Measurements from ENCODE around the gene IFNA14. TPM values are rescaled to one million over a fixed set of nuclear protein-coding genes. Genes with fewer than 3 reads are reported as not detected.
"Not testable (repeated sequence)": the region's sequence is repeated elsewhere in the genome, so short reads cannot be mapped to it uniquely, and the experiment has no call there.

IFNA14 gene
- total RNA-seq, 1 donor from 2014 or later = not detected

GRCh38 chr9:21210782-21211181 lies 29.0 kb downstream of the IFNA14 start:
- H3K9me3 Mint-ChIP-seq (ENCODE audit: unreplicated experiment); H3K36me3 Mint-ChIP-seq (ENCODE audit: low read depth, unreplicated experiment); H3K27me3 Mint-ChIP-seq (ENCODE audit: unreplicated experiment); H3K4me1 Mint-ChIP-seq (ENCODE audit: unreplicated experiment); H3K27ac Mint-ChIP-seq (ENCODE audit: unreplicated experiment); DNase-seq (ENCODE audit: low spot score); H3K4me3 Mint-ChIP-seq (ENCODE audit: unreplicated experiment): not testable (repeated sequence)

GRCh38 chr9:21210311-21210710 lies 29.5 kb downstream of the IFNA14 start:
- H3K9me3 Mint-ChIP-seq (ENCODE audit: unreplicated experiment) = no peaks in the 10 kb centered on the region
- peaks cover 4% of the 10 kb centered on the region for H3K27me3 Mint-ChIP-seq (ENCODE audit: unreplicated experiment)
- no peak for TF ChIP-seq CTCF (IDR thresholded peaks at IDR 0.05; ENCODE audit: unreplicated experiment)
- no peak for DNase-seq (ENCODE audit: low spot score)
- no peak overlapping the region for H3K27ac Mint-ChIP-seq (ENCODE audit: unreplicated experiment)
- no peak overlapping the region for H3K4me3 Mint-ChIP-seq (ENCODE audit: unreplicated experiment)
- no peaks in the 10 kb centered on the region for H3K4me1 Mint-ChIP-seq (ENCODE audit: unreplicated experiment)
- no peaks in the 10 kb centered on the region for H3K36me3 Mint-ChIP-seq (ENCODE audit: low read depth, unreplicated experiment)

DNA sequence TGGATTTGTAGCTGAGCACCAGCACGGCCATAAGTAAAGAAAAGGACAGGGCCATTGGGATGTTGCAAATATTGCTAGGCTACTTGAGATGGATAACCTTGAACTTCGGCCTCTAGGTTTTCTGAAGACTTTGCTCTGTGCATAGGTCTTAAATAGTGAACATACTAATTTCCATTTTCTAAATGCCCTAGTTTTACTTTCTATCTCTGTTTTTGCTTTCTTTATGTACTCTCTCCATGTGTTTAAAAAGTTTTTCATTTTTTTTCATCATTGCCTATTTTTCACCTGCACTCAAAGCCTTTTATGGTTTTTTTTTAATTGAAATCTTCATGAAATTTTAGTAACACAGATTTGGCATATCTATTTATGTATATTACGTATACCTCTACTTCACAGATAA lies 32.8 kb downstream of the IFNA14 start, which contains the start of gene IFNA10:
TSS of gene IFNA10 (minus strand) at position 101 of the 400 bp plus-strand sequence. CDS start at position 55, 46 bp downstream.
- not testable (repeated sequence) for H3K4me3 Mint-ChIP-seq (ENCODE audit: unreplicated experiment); H3K4me1 Mint-ChIP-seq (ENCODE audit: unreplicated experiment); H3K27me3 Mint-ChIP-seq (ENCODE audit: unreplicated experiment); H3K36me3 Mint-ChIP-seq (ENCODE audit: low read depth, unreplicated experiment); H3K27ac Mint-ChIP-seq (ENCODE audit: unreplicated experiment); DNase-seq (ENCODE audit: low spot score); H3K9me3 Mint-ChIP-seq (ENCODE audit: unreplicated experiment)

DNA sequence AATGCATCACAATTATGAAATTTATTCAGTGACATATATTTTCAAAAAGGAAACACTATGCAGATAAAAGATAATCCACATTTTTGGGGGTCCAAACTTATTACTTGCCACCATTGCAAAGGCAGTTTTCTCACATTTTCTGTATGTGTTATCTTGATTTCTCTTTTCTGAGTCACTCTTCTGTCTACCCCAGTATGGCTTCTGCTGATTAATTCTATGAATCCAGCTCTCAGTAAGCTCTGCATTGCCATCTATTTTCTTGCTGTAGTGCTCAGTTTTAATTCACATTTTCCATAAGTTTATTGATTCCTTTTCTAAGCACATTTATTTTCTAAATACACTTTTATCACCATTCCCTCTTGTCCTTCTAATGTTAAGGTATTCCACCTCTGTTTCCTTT lies 34.6 kb downstream of the IFNA14 start:
- no peak overlapping the region for H3K27ac Mint-ChIP-seq (ENCODE audit: unreplicated experiment)
- no peak overlapping the region for H3K4me3 Mint-ChIP-seq (ENCODE audit: unreplicated experiment)
- TF ChIP-seq CTCF (IDR thresholded peaks at IDR 0.05; ENCODE audit: unreplicated experiment) = no peak
- no peak for DNase-seq (ENCODE audit: low spot score)
- H3K36me3 Mint-ChIP-seq (ENCODE audit: low read depth, unreplicated experiment) = no peaks in the 10 kb centered on the region
- H3K27me3 Mint-ChIP-seq (ENCODE audit: unreplicated experiment) = no peaks in the 10 kb centered on the region
- H3K4me1 Mint-ChIP-seq (ENCODE audit: unreplicated experiment) = no peaks in the 10 kb centered on the region
- no peaks in the 10 kb centered on the region for H3K9me3 Mint-ChIP-seq (ENCODE audit: unreplicated experiment)

- H3K4me1 Mint-ChIP-seq (ENCODE audit: unreplicated experiment); DNase-seq (ENCODE audit: low spot score); H3K27me3 Mint-ChIP-seq (ENCODE audit: unreplicated experiment); H3K27ac Mint-ChIP-seq (ENCODE audit: unreplicated experiment); H3K36me3 Mint-ChIP-seq (ENCODE audit: low read depth, unreplicated experiment); H3K9me3 Mint-ChIP-seq (ENCODE audit: unreplicated experiment); H3K4me3 Mint-ChIP-seq (ENCODE audit: unreplicated experiment): not testable (repeated sequence)
Observed at GRCh38 chr9:21202105-21202504, 37.7 kb downstream of the IFNA14 start, which contains the start of gene IFNA7. TSS of gene IFNA7 (minus strand) at chr9:21202205. CDS start at chr9:21202165, 40 bp downstream.

DNA sequence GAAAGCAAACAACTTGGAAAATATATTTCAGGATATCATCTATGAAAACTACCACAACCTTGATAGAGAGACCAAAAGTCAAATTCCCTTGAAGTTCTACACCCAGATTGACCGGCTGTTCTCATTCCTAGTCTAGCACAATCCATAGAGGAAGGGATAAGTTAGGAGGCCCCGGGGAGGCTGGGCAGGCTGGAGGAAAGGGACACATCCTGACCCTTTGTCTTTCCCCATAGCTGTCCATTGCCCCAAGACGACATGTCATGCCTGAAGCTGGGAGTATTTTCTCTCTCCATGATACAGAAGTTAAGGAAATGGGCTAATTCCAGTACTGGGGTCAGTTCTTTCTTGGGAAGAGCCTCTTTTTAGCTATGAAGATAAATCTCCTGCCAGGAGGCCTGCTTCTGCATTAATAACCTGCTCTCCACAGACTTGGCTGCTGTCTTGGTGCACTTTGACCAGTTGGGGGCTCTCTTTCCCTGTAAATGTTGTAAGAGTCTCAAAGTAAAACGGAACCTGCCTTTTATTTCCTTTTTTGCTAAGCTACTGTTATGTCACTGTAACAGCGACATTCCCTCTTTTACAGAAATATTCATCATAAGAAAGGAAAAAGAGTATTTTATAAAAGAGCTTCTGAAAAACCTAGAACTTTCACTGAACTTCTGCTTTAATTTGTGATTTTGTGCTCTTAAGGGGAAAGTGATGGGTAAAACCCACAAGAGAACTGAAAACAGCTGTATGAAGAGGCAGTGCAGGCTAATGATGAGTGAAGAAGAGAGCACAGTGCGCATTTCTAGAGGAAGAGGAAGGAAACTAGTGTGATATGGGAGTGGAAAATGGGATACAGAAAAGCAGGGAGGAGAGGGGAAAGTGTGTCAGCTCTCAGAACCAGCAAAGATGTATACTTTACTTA lies 44.7 kb downstream of the IFNA14 start:
- not testable (repeated sequence) for H3K9me3 Mint-ChIP-seq (ENCODE audit: unreplicated experiment); H3K27me3 Mint-ChIP-seq (ENCODE audit: unreplicated experiment); H3K4me3 Mint-ChIP-seq (ENCODE audit: unreplicated experiment); H3K4me1 Mint-ChIP-seq (ENCODE audit: unreplicated experiment); H3K36me3 Mint-ChIP-seq (ENCODE audit: low read depth, unreplicated experiment)
- DNase-seq (ENCODE audit: low spot score) = peak; percentile 56
- peak overlapping the region; percentile 42 for H3K27ac Mint-ChIP-seq (ENCODE audit: unreplicated experiment)
- TF ChIP-seq CTCF (IDR thresholded peaks at IDR 0.05; ENCODE audit: unreplicated experiment) = peak; percentile 46

Other genes with a start within 250 kb of the IFNA14 start
- 5.7 TPM for gene HACD4, start 208.4 kb downstream of the IFNA14 start, total RNA-seq (ENCODE audit: unreplicated experiment)
- not detected for gene IFNB1, start 162.1 kb downstream of the IFNA14 start, total RNA-seq (ENCODE audit: unreplicated experiment)
- not detected for gene IFNW1, start 98.2 kb downstream of the IFNA14 start, total RNA-seq (ENCODE audit: unreplicated experiment)
- gene IFNA21, start 73.3 kb downstream of the IFNA14 start, total RNA-seq (ENCODE audit: unreplicated experiment) = not detected
- gene IFNA4, start 52.4 kb downstream of the IFNA14 start, total RNA-seq (ENCODE audit: unreplicated experiment) = not detected
- not detected for gene IFNA7, start 37.8 kb downstream of the IFNA14 start, total RNA-seq (ENCODE audit: unreplicated experiment)
- gene IFNA10, start 32.9 kb downstream of the IFNA14 start, total RNA-seq (ENCODE audit: unreplicated experiment) = not detected
- not detected for gene IFNA16, start 22.7 kb downstream of the IFNA14 start, total RNA-seq (ENCODE audit: unreplicated experiment)
- gene IFNA17, start 11.8 kb downstream of the IFNA14 start, total RNA-seq (ENCODE audit: unreplicated experiment) = not detected
- not detected for gene IFNA5, start 65.3 kb upstream of the IFNA14 start, total RNA-seq (ENCODE audit: unreplicated experiment)
- 39.5 TPM for gene KLHL9, start 95.4 kb upstream of the IFNA14 start, total RNA-seq (ENCODE audit: unreplicated experiment)
- not detected for gene IFNA6, start 110.9 kb upstream of the IFNA14 start, total RNA-seq (ENCODE audit: unreplicated experiment)
- gene IFNA13, start 128.1 kb upstream of the IFNA14 start, total RNA-seq (ENCODE audit: unreplicated experiment) = not detected
- not detected for gene IFNA2, start 145.4 kb upstream of the IFNA14 start, total RNA-seq (ENCODE audit: unreplicated experiment)
- gene IFNA8, start 169.1 kb upstream of the IFNA14 start, total RNA-seq (ENCODE audit: unreplicated experiment) = not detected
- not detected for gene IFNA1, start 200.4 kb upstream of the IFNA14 start, total RNA-seq (ENCODE audit: unreplicated experiment)
- gene IFNE, start 242.3 kb upstream of the IFNA14 start, total RNA-seq (ENCODE audit: unreplicated experiment) = not detected